Right forelimb (tissue), 1 donor: Measurements from ENCODE around the gene ASB13.
"Not testable (repeated sequence)": the region's sequence is repeated elsewhere in the genome, so short reads cannot be mapped to it uniquely, and the experiment has no call there.

Source experiments
- DNase-seq: peaks from one replicate; pipeline ENCODE4 v3.0.0-alpha.2; 2018

ASB13 gene

GRCh38 chr10:5604961-5605360, 61.4 kb downstream of the ASB13 start:
- no peak for DNase-seq

DNA sequence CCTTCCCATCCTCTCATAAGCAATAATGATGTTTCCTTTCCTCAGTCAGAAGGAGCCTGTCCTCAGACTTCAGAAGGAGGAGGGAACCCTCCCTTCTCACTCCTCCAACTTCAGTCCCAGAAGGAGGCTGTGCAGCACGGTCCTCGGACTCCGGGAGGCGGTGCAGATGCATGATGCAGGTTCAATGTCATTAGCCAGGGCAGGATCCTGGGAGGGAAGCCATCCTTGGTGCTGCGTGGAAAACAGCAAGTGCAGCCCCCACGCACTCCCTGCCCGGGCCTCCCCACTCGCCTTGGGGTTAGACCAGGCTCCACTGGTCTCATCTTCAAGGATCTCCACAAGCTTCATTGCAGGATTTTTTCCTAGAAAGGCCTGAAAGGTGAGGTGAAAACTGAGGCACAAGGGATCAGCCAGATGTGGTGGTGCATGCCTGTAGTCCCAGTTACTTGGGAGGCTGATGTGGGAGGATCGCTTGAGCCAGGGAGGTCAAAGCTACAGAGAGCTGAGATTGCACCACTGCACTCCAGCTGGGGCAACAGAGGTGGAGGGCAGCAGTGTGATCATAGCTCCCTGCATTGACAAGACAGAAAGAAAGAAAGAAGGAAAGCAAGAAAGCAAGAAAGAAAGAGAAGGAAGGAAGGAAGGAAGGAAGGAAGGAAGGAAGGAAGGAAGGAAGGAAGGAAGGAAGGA, 62.0 kb downstream of the ASB13 start:
- DNase-seq: no peak

DNA sequence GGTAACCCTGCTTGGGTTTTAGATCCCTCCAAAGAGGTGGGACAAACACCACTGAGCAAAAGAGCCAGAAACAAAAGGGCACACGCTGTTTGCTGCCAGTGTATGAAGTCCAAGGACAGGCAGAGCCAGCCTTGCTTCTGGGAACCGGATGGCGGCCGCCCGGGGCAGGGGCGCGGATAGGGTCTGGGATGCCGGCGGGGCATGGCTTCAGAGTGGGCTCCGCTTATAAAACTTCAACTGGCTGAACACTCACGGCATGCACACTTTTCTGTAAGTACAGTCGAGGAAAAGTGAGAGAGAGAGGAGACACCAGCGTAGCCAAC, 62.6 kb downstream of the ASB13 start:
- DNase-seq: no peak

GRCh38 chr10:5603091-5603847, 63.1 kb downstream of the ASB13 start:
- DNase-seq: no peak

- DNase-seq: no peak
Measured at GRCh38 chr10:5601826-5602495, 64.4 kb downstream of the ASB13 start.

- no peak for DNase-seq
Measured at GRCh38 chr10:5600908-5601307, 65.5 kb downstream of the ASB13 start.

GRCh38 chr10:5599613-5600520, 66.5 kb downstream of the ASB13 start:
- no peak for DNase-seq

DNA sequence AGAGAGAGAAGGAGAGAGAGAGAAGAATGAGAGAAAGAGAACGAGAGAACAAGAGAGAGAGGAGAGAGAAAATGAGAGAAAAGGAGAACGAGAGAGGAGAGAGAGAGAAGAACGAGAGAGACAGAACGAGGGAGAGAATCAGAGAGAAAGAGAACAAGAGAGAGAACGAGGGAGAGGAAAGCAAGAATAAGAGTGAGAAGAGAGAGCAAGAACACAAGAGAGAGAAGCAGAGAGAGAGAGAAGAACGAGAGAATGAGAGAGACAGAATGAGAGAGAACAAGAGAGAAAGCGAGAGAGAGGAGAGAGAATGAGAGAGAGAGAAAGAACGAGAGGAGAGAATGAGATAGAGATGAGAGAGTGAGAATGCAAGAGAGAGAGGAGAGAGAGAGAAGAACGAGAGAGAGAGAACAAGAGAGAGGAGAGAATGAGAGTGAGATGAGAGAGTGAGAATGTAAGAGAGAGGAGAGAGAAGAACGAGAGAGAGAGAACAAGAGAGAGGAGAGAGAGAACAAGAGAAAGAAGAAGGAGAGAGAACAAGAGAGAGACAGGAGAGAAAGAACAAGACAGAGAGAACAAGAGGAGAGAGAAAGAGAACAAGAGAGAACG, 68.2 kb downstream of the ASB13 start:
- DNase-seq: no peak

DNA sequence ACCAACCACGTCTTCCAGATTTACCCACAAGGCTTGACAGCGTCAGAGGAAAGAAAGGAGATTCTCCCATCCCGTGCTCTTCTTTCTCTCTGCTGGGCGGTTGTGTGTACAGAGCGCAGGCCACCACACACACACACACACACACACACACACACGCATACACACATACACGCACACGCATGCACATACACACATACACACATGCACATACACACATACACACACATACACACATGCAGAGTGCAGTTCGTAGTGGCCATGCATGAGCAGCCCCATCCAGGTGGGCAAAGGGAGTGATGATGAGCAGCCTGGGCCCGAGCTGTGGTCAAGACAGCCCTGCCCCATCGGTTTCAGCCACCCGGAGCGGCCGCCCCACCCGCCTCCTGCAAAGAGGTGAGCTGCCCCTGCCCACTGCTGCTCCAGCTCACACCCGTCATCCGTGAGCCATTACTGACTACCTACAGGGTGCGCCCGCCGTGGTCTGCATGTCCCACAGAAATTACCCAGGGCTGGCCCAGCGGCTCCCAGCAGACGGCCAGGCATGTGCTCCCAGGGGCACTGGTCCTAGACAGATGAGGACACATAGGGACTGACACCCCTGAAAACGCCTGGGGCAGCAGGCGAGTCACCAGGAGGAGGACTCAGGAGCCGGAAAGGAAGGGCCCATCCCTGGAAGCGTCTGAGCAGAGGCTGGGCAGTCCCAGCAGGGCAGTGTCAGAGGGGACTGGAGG, 69.6 kb downstream of the ASB13 start:
- DNase-seq: no peak

GRCh38 chr10:5595994-5596471, 70.4 kb downstream of the ASB13 start:
- no peak for DNase-seq

DNA sequence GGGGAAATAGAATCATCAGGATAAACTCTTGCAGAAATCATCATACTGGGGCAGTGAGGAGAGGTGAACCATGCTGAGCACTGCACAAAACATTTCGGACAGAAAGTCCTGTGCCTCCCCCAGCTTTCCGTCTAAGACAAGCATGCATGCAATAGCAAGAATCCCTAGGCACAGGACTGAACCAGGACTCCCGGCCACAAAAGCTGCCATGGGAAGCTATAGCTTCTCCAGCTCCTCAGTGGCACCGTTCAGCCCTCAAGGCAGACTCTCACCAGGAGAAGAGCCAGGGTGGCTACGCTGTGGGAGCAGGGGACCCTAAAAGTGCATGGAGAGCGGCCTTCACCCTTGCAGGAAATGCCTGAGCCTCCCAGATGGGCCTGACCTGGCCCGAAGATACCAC, 70.8 kb downstream of the ASB13 start:
- no peak for DNase-seq

- no peak for DNase-seq
Measured at GRCh38 chr10:5595095-5595494, 71.3 kb downstream of the ASB13 start.

- peak; percentile 73 for DNase-seq
Measured at GRCh38 chr10:5594271-5595049, 71.9 kb downstream of the ASB13 start.

GRCh38 chr10:5593347-5593746, 73.0 kb downstream of the ASB13 start:
- not testable (repeated sequence) for DNase-seq

DNA sequence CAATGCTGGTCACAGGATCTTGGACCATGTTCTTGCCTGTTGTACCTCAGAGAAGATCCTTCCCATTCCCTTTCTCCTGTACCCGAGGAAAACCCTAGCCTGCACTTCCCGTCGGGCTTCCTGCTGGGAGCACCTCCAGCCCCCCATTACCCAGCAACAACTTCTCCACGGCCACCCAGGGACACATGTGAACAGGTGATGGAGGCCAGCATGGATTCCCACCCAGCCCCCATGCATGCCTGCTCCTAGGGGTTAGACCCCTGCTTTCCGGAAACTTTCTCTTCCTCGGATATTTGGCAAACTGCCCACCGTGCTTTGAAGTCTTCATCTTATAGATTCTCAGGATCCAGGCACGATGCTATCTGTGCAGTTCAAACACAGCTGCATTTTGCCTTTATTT, 74.3 kb downstream of the ASB13 start:
- DNase-seq: no peak

DNA sequence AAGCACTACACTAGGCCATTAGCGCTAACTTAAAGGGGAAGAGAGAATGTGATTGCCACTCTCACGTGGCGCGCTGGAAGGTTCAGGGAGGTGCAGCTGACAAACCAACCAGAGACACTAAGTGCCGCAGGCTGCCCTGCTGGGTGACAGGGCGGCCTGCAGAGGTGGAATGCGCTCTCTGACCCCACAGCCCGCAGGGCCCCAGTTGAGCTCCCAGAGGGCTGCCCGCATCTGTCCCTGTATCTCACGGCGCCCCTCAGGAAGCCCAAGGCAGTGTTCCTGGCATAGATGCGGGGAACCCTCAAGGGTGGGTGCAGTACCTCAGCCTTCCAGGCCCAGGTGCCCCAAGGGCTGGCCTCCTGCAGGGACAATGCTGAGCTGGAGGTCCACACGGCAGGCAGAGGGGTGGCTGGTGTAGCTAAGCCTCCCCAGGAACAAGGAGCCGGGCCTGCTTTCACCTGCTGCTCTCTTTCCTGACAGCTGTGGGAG, 75.0 kb downstream of the ASB13 start:
- no peak for DNase-seq

DNA sequence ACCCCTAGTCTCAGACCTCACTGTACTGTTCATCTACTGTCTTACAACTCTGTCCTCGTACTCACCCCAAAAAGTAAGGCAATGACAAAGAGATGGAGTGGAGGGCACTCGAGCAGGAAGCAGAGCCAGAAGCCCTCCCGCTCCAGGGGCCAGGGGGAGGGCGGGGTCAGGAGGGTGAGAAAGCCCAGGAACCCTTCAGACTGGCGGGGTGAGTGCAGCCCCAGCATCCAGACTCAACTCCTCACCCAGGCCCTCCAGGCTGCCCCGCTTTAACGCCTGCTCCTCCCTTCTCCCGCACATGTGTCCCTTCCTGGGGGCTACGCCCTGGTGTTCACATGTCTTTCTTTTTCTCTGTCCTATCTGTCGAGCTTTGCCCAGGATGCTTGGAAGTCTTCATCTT, 75.6 kb downstream of the ASB13 start:
- no peak for DNase-seq

DNA sequence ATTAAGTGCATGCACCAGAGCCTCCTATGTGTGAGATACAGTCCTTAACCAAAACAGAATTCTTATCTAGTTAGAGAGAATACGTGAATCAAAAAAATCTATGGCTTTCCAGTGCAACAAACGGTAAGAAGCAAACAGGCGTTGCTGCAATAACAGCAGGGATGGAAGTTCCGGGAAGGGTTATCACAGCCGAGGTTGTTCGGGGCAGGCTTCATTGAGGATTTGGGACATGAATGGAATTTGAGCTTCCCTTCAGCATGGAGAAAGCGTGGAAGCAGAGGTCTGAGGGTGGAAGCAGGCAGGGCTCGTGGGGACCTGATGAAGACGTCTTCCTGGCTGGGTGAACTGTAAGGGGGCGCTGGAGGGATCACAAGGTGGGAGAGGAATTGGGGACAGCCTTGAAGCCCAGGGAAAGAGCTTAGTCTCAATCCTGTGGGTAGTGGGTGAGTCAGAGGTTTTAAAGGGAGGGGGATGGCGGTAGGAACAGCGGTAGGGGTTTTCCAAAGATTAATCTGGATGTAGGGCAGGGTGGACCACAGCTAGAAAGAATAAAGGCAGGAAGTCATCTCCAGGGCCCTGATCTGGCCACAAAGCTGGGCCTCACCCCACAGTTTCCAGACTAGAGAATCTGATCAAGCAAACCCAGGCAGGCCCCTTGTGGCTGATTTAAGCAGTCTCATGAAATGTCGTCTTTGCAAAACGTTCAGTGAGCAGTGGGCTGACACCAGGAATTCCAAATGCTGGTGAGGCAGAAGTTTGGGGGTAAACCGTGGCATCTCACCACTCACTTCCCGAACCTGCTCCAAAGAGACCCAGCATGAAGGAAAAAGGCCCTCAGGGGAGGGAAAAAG, 76.5 kb downstream of the ASB13 start:
- DNase-seq: no peak

DNA sequence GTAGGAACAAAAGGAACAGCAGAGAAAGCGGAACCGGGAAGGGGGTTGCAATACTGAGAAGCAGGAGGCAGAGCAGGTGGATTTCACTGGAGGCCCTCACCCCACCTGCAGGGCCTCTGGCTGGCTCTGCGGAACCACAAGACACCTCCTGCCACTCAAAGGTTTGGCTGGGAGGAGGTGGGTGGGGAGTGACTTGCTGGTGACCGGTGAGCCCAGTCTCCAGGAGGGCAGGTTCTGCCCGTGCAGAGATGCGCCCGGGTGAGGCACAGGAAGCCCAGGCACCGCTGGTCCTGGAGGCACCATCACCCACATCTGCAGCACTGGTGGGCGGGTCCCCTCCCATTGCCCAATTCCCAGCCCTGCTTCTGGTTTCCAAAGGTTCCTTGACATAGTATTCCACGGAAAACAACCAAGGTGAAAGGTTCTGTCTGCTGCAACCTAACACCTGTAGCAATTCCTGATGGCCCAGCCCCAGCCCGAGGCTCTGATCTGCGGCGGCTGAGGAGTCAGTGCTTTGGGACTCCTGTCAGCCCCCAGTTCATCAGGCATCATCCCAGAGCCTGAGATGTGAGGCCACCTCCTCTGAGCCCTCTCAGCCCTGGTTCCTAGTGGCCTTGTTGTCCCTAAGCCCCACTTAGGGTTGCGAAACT, 77.3 kb downstream of the ASB13 start:
- DNase-seq: no peak
